Measurements from ENCODE around the gene ETFA. TPM values are rescaled to one million over a fixed set of nuclear protein-coding genes. Genes with fewer than 3 reads are reported as not detected.

The ETFA gene
- total RNA-seq, 1 donor from 2014 or later: 109 TPM

DNA sequence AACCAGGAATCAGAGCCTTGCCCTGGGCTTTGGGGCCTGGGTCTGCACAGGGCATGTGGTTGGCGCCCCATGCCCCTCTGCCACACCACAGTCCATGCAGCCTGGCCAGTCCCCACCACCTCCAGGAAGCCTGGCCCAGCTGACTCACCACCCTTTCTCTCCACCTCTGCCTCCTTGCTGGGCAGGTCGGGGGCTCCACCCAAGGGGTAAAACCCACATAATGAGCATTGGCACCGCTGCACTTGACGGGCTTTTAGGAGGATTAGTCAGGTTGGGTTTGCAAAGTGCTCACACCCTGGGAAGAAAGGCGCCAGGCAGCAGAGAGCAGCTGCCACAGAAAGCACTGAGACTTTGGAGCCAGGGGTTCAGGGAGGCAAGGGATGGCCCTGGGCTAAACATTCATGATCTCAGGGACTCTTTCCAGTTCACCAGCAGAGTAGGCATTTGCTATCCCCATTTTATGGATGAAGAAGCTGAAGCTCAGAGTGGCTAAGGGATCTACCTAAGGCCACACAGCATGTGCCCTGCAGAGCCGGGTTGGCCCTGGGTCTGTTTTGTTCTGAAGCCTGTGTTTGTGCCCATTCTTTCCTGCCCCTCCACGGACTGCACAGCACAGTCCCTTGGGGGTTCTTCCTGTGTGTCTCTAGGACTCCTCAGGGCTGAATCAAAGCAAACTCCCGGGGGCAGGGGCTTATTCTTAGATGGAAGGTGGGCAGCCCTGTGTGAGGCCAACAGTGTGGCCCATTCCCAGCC is 113.4 kb downstream of the ETFA start:
- H3K27me3 Mint-ChIP-seq (ENCODE audit: low read depth): no peaks in the 10 kb centered on the region
- H3K9me3 Mint-ChIP-seq: no peaks in the 10 kb centered on the region
- no peak overlapping the region for H3K4me3 Mint-ChIP-seq
- no peak for DNase-seq (ENCODE audit: low read depth, low spot score)
- H3K4me1 Mint-ChIP-seq: peaks cover 5% of the 10 kb centered on the region
- no peak overlapping the region for H3K27ac Mint-ChIP-seq (ENCODE audit: unreplicated experiment)
- no peaks in the 10 kb centered on the region for H3K36me3 Mint-ChIP-seq (ENCODE audit: low read depth)
- TF ChIP-seq, protein P1, sequence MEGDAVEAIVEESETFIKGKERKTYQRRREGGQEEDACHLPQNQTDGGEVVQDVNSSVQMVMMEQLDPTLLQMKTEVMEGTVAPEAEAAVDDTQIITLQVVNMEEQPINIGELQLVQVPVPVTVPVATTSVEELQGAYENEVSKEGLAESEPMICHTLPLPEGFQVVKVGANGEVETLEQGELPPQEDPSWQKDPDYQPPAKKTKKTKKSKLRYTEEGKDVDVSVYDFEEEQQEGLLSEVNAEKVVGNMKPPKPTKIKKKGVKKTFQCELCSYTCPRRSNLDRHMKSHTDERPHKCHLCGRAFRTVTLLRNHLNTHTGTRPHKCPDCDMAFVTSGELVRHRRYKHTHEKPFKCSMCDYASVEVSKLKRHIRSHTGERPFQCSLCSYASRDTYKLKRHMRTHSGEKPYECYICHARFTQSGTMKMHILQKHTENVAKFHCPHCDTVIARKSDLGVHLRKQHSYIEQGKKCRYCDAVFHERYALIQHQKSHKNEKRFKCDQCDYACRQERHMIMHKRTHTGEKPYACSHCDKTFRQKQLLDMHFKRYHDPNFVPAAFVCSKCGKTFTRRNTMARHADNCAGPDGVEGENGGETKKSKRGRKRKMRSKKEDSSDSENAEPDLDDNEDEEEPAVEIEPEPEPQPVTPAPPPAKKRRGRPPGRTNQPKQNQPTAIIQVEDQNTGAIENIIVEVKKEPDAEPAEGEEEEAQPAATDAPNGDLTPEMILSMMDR (conservative IDR thresholded peaks at IDR 0.05): no peak

DNA sequence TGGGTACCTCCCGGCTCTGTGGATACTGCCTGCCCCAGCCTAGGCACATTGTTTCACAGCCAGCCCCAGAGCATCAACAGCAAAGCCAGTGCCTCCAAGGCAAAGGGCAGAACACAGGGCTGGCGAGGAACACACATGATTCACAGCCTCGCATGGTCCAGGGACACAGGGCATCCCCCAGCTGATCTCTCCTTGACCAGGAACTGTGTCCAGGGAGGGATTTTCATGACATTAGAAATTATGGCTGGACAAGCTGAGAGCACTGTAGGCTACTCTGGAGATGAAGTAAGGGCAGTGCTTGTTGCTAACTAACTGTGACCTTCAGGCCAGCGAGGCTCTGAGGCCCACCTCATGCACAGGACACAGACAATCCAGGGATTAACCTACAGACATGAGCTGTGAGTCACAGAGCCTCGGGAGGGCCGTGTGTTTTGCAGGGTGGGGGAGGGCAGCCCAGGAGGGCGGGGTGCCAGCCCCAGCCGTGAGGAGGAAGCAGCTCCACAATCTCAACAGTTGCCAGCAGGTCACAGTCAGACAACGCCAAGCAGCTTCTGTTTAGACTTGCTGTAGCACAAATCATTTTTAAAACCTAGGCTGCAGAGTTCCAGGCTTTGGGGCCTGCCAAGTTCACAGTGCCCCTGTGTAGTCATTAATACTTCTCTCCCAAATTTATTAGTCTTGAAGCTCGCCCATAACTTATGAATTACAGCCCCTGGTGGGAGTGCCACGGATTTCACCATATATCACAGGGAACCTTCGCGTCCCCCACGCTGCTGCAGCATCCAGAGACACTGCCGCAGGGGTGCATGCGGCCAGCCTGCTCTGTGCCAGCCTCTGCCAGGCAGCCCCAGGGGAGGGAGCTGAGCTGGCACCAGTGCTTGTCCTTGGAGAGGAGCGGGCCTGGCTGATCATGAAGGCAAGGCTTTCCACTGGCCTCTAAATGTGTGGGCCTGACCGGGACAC is 114.7 kb downstream of the ETFA start:
- Mint-ChIP-seq H3K27ac (ENCODE audit: unreplicated experiment) (no peak overlapping the region), H3K27me3 (ENCODE audit: low read depth) (no peaks in the 10 kb centered on the region), H3K4me3 (no peak overlapping the region), H3K9me3 (no peaks in the 10 kb centered on the region), H3K4me1 (peaks cover 5% of the 10 kb centered on the region), H3K36me3 (ENCODE audit: low read depth) (no peaks in the 10 kb centered on the region)
- TF ChIP-seq, protein P1 (conservative IDR thresholded peaks at IDR 0.05): no peak
- no peak for DNase-seq (ENCODE audit: low read depth, low spot score)

GRCh38 chr15:76195506-76196268 is 115.6 kb downstream of the ETFA start:
- H3K27ac Mint-ChIP-seq (ENCODE audit: unreplicated experiment): no peak overlapping the region
- DNase-seq (ENCODE audit: low read depth, low spot score): no peak
- H3K27me3 Mint-ChIP-seq (ENCODE audit: low read depth): peaks cover 2% of the 10 kb centered on the region
- no peak overlapping the region for H3K4me3 Mint-ChIP-seq
- H3K4me1 Mint-ChIP-seq: peaks cover 9% of the 10 kb centered on the region
- H3K36me3 Mint-ChIP-seq (ENCODE audit: low read depth): no peaks in the 10 kb centered on the region
- TF ChIP-seq, protein P1 (conservative IDR thresholded peaks at IDR 0.05): no peak
- no peaks in the 10 kb centered on the region for H3K9me3 Mint-ChIP-seq

GRCh38 chr15:76193934-76194333 is 117.3 kb downstream of the ETFA start:
- peaks cover 17% of the 10 kb centered on the region for H3K4me1 Mint-ChIP-seq
- no peak overlapping the region for H3K27ac Mint-ChIP-seq (ENCODE audit: unreplicated experiment)
- H3K4me3 Mint-ChIP-seq: no peak overlapping the region
- DNase-seq (ENCODE audit: low read depth, low spot score): no peak
- peaks cover 17% of the 10 kb centered on the region for H3K27me3 Mint-ChIP-seq (ENCODE audit: low read depth)
- no peaks in the 10 kb centered on the region for H3K36me3 Mint-ChIP-seq (ENCODE audit: low read depth)
- no peaks in the 10 kb centered on the region for H3K9me3 Mint-ChIP-seq
- TF ChIP-seq, protein P1 (conservative IDR thresholded peaks at IDR 0.05): no peak

DNA sequence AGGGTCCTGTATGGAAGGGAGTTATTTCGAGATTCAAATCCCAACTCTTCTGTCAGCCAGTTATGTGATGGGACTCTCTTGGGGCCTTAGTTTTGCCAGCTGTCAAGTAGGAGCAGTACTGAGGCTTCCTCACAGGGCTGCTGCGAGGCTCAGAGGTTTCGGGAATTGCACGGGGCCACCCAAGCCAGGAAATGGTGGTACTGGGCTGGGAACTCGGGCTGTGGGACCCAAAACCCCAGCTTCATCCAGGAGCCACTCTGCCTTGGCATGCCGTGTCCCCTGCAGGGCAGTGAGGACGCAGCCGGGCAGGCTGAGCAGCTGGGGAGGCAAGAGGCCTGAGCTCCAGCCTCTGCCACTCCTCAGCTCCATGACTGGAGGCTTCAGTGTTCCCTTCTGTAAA is 118.6 kb downstream of the ETFA start:
- TF ChIP-seq, protein P1 (conservative IDR thresholded peaks at IDR 0.05): no peak
- no peak for DNase-seq (ENCODE audit: low read depth, low spot score)
- no peaks in the 10 kb centered on the region for H3K9me3 Mint-ChIP-seq
- peaks cover 17% of the 10 kb centered on the region for H3K4me1 Mint-ChIP-seq
- peaks cover 24% of the 10 kb centered on the region for H3K27me3 Mint-ChIP-seq (ENCODE audit: low read depth)
- no peak overlapping the region for H3K4me3 Mint-ChIP-seq
- no peaks in the 10 kb centered on the region for H3K36me3 Mint-ChIP-seq (ENCODE audit: low read depth)
- no peak overlapping the region for H3K27ac Mint-ChIP-seq (ENCODE audit: unreplicated experiment)

Data from neural crest cell (in vitro differentiated cells).